Cardiac fibroblast (primary cell): ENCODE results near the gene TPRA1.

Experiments
- DNase-seq, 2 donors: peaks; one replicate each; pipeline versions ENCODE4 v3.0.0 to v3.0.0-alpha.2; 2010; ENCODE audit warnings: low read depth in 2 of 2
- H3K4me3 ChIP-seq, 2 donors: replicated peaks in 1 of 2; 1 replicate in 1 of 2; 2 replicates in 1 of 2; pipeline ENCODE4 v1.5.1; 2011; ENCODE audit warnings: low read depth in 2 of 2, low read length in 2 of 2, mild to moderate bottlenecking in 2 of 2, moderate library complexity in 1 of 2
- CTCF ChIP-seq: IDR thresholded peaks from one replicate; pipeline ENCODE4 v1.5.1; 2011; ENCODE audit warnings: low read depth, mild to moderate bottlenecking, low read length, inconsistent platforms

Gene TPRA1

GRCh38 chr3:127573912-127574311, 16.6 kb downstream of the TPRA1 start:
- no peak for DNase-seq
- no peak for TF ChIP-seq CTCF
- no peak overlapping the region for H3K4me3 ChIP-seq

- no peak overlapping the region for H3K4me3 ChIP-seq
- no peak for DNase-seq
- no peak for TF ChIP-seq CTCF
These were observed 17.1 kb downstream of the TPRA1 start for GRCh38 chr3:127573401-127573800.

- DNase-seq, result no peak
- H3K4me3 ChIP-seq, result no peak overlapping the region
- no peak for TF ChIP-seq CTCF
These were observed 17.8 kb downstream of the TPRA1 start for GRCh38 chr3:127572735-127573134.

GRCh38 chr3:127572186-127572585, 18.3 kb downstream of the TPRA1 start:
- DNase-seq, result no peak
- TF ChIP-seq CTCF, result no peak
- H3K4me3 ChIP-seq, result no peak overlapping the region

- DNase-seq, result no peak
- no peak for TF ChIP-seq CTCF
- H3K4me3 ChIP-seq, result no peak overlapping the region
These were observed 20.0 kb downstream of the TPRA1 start for GRCh38 chr3:127570520-127570919.

- H3K4me3 ChIP-seq, result no peak overlapping the region
- TF ChIP-seq CTCF, result no peak
- no peak for DNase-seq
These were observed 21.4 kb downstream of the TPRA1 start for GRCh38 chr3:127569160-127569559.

- no peak for TF ChIP-seq CTCF
- H3K4me3 ChIP-seq, result no peak overlapping the region
- DNase-seq, result no peak
These were observed 21.9 kb downstream of the TPRA1 start for GRCh38 chr3:127568586-127568985.
